Amniotic stem cell (primary cell): Measurements from ENCODE around the gene CREB5.

Experiments used
- DNase-seq: peaks from one replicate; lab custom pipeline; 2025; lab: John Stamatoyannopoulos, UW

Gene CREB5

DNA sequence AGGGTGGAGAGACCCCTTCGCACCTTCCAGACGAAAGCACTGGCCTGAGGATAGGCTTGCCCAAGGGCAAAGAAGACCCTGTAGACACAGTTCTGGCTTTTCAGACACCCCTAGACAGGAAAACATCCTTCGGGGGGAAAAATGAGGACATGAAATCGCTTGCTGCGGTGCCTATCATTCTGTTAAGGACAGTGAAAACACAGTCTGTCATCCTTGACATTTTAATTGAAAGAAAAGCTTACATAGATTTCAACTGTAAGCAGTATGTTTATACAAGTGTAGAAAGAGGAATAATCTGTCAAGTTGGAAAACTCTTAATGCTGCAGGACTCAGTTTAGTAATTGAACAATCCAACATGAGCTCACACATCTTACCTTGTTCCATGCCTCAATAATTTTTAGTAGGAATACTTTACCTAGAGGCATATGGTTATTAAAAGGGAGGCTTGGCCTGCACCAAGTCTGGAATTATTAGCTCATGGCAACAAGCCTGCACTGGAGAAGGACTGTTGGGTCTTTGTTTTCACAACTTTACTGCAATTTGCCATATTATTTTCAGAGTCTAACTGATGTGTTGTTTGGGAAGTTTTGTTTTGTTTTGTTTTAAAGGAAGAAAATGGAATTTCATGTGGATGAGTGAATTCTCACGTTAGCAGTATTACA lies 302.3 kb downstream of the CREB5 start:
- DNase-seq, result no peak

DNA sequence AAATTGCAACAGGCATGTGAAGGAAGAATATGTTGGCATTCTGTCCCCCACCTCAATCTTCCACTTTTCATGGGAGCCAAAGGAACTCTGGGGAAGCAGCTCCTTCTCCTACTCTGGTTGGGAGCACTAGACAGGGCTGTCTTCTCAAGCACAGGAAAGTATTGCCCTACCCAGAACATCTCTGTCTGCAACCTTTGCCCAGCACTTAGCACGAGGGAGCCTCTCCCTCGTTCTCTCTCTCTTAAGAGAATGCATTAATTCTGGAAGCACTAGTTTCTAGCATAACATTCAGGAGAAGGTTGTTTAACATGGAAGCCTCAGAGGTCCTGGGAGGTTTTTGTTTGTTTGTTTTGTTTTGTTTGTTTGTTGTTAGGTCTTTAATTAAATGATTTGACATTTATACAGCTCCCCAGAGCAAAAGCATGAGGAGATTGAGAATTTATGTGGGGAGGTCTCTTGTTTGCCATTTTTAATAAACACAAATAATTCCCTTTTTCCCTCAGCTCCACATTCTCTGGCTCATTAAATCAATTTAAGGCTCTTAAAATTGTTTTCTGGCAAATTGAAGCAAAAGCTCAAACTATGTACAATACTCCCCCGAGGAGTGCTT lies 305.2 kb downstream of the CREB5 start:
- DNase-seq, result no peak

DNA sequence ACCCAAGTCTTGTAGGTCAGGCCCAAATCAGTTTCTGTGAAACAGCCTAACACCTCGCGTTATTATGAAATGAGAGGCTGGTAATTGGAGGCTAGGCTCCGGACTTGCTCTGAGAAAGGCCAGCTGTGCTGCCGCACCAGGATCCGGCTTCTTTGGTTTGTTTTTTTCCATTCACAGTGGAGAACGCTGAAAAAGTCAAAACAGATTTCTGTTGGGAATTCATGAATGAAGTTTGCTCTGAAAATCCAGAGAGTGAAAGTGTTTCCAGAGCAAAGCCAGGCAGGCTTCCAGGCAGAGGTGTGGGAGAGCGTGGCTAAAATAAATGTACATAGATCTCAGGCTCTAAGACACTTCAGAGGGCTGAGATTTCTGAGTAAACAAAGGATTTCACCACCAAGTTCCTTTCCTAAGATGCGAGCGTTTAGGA lies 305.8 kb downstream of the CREB5 start:
- DNase-seq, result no peak

DNA sequence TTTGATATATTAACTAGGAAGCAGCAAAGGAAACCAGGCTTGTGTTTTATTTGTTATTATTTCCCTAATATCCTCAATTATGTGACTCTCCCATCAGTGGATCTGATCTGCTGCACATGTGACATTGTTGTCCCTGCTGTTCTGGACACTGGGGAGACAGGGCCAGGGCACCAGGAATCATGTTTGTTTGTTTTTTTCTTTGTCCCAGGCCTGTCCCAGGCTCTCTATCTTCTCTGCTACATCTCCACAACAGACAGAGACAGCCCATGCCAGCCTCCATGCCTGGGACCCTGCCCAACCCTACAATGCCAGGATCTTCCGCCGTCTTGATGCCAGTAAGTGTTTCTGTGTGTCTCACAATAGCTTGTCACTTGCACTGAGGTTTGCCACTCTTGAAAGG lies 306.2 kb downstream of the CREB5 start:
- DNase-seq, result no peak

DNA sequence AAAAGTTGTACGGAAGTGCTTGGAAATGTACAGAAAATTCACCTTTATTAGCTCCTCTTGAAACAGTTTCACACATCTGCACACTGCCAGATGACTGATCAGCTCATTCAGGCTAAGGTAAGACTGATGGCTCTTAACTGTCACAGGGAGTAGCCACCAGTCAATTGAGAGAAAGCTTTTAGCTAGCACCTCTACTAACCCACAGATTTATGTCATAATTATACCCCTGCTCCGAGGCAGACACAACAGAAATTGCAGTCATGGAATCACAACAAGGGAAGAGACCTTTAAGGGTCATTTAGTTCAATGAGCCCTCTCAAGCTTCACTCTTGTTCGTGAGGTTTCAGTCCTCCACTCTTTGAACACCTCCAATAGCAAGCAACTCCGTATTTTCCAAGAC lies 310.4 kb downstream of the CREB5 start:
- DNase-seq, result no peak

DNA sequence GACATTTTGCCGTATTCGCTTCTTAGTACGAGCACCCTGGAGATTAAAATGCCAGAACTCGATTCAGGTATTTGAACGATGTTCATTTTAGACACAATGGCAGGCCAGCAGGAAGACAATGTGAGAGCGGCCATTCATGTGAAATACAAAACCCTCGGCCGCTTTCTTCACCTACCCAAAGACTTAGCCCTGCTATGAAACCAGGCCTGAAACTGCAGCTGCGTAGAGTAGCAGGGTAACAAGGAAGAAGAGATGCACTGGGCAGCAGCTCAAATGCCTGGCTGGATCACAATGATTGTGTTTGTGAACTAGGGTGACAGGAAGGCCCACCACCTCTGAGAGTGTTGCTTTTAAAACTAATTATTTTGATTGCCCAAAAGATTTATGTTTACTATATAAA lies 311.0 kb downstream of the CREB5 start:
- no peak for DNase-seq

DNA sequence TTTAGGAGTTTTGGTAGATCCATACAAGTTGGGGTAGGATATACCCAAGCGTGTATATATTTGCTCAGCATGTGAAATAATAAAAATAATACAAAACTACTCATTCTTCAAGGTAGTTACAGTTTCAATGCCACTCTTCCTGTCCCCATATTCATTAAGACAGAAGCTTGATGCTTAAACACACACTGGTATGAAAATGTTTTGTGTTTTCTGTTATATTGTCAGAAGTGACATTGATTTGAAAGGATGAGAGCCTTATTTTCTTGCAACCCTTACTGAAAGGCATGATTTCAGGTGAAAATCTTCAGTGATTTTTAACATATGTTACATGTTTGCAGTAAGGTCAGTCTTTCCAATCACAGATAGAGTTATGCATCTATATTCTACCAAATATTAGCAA lies 312.2 kb downstream of the CREB5 start:
- no peak for DNase-seq

DNA sequence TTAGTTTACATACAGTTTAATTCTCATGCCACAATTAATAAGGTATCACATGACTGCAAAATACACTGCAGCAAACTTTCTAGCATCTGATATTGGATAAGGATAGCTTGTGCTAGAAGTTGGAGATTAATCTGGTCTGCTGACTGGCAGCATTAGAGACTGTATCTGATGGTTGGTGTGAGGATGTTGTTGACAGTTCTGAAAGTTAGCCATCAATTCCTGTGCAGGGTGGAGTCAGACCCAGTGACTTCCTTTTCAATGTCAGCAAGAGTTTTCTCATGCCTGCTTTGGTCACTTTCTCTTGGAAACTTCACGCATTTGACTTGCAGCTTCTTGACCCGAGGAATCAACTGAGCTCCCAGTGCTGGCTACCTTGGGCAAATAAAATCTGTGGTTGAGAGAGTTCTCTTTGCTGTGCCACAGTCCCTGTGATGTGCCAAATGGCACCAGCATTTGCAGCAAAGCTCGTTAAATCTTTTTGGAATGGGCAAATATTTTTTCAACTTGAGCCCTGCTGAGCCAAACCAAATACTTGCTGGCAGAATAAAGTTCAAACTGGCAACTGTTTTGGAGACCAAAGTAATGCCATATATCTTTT lies 312.8 kb downstream of the CREB5 start:
- no peak for DNase-seq

DNA sequence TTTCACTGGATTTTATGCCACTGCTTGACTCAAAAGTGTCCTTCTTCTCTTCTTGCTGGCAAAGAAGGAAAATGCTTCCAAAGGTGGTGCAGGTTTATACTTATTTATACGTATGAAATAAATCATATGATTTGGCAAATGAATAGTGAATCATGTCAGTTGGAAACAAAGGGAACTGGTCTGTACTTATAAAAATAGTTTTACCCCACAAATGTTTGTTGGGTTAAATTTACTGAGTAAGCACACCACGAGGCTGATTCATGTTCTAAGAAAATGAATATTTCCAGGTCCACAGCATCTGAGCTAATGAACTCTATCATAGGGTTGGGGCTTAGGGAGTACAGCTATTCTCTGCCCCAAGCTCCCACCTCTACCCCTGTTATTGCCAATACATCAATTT lies 313.6 kb downstream of the CREB5 start:
- no peak for DNase-seq

DNA sequence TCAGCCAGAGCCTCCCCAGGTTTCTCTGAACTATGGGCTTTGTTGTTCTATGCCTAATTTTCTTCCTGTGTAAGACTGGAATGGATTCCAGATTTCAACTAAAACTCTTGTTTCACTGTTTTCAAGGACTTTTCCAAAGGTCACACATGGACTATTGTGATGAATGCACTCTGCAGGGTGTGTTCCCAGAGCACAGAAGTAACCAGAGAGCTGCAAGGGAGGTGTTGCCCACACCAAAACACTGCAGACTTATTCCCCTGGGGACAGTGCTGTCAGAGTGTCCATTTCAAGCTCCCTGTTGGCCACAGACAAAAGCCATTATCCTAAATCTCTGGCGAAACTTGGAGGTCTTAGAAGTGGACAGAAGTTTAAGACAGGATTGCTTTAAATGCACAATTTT lies 314.2 kb downstream of the CREB5 start:
- no peak for DNase-seq

DNA sequence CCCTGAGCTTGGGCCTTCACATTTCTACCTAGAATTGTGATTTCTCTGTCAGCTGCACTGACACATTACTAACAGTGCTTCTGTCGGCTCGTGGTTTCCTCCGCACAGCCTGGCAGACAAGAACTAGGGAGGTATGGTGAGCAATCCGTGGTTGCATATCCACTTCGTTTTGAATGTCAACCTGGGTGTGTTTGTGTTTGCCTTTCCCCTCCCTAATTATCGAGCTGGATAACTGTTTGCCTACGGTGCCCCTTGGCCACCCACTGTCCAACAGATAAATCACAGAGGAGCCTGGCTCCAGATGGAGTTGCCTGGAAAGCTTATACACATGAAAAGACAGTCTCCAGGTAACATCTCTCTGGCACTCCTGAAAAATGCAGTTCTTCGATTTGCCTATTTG lies 317.0 kb downstream of the CREB5 start:
- no peak for DNase-seq

DNA sequence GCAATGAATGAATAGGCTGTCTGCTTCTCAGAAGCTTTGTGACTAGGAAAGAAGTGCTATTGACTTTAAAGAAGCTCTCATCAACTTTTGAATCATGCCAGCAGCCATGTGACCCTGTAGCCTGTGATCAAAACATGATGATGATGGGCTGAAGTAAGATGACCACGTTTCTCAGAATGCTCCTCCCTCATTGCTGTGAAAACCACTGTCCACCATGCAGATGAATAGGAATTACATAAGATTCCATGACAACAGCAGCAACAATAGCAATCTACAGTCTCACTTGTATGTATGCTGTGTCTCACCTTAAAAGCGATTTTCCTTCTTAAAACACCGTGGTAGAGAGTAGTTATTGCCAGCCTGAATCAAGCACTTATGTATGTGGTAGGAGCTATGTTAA lies 317.4 kb downstream of the CREB5 start:
- DNase-seq, result no peak

DNA sequence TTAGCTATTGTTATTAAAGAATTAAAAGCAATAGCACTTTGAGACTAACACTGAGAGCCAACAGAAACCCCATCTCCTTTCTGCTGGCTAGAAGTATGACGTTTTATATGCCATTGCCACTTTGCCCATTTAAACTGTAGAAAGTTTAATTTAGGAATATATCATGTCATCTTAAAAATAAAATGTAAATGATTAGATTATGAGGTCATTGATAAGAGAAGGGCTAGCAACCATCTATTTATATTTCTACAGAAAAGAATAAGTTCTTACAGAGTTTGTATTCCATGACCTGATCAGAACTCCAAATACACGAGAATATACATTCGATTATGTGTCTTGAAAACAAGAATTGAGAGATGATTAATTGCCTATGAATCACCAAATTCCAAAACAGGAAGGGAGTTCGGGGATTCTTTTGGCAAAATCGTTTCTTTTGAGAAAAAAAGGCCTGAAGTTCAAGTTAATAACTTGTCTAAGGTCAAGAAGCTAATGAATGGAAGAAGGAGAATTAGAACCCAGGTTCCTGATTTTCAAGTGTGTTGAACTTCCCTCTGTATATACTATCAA lies 318.9 kb downstream of the CREB5 start:
- DNase-seq, result no peak

DNA sequence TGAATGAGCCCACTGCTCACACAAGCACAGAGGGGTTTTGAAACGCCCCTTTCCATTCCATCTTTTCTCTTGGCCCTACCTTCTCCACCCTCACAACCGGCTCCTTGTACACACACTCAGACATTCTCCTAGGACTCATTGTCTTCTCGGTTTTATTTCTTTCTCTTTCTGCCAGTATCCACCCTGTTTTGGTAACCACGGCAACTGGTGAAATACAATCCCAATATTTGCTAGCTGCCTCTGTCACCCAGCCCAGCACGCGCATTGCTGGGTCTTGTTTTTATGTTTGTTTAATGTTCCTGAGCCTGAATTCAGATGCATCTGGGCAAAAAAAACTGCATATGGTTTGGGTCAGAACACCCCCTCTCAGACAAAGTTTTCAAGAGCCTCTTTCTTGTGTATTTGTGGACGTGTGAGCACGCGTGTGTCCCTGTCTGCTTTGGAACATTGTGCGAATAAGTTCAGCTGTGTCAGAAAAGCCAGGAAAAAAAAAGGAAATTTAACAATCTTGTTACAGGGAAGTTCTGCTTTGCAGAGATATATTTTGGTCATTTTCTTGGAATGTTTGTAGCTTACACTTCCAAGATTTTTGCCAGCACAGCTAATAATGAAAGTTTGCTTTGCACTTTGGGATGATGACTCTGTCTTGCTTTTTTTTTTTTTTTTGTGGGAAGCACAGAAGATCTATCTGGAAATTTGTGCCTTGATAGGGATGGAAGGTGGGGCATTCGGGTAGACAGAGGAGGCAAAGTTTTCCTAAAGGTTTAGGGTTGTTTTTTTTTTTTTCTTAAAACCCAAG lies 320.0 kb downstream of the CREB5 start:
- no peak for DNase-seq

DNA sequence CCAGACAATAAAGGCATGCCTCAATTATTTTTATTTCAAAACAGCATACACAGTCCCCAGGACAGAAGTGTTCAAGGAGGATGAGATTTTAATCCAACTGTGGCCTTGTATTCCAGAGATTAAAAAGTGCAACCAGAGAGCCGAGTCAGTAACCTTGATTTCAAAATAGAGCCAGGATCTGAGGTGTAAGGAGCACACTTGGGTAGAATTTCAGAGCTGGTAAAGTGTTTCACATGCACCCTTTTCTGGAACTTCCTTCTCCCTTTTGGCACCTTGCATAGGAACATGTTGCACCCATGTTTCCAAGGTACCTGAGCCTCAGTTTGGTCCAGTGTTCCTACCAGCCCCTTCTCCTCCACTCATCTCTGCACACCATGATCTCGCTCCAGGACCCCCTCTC lies 320.7 kb downstream of the CREB5 start:
- no peak for DNase-seq

DNA sequence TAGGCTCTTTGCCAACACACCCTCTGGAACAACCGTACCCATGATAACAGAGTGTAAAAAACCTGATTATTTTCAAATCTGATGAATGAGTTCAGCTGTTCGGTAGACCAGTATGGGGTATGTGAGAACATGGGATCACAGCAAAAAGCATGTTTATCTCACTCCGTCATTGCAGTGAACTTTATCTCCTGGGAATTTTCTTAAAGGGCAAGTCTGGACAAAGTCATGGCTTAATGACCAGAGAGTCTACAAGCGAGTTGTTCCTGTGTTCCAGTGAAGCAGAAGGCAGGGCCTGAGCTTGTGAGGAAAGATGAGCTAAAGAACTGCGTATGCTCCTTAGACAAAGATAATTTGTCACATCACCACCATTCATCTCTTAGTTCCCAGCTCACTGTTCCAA lies 326.1 kb downstream of the CREB5 start:
- DNase-seq, result no peak

DNA sequence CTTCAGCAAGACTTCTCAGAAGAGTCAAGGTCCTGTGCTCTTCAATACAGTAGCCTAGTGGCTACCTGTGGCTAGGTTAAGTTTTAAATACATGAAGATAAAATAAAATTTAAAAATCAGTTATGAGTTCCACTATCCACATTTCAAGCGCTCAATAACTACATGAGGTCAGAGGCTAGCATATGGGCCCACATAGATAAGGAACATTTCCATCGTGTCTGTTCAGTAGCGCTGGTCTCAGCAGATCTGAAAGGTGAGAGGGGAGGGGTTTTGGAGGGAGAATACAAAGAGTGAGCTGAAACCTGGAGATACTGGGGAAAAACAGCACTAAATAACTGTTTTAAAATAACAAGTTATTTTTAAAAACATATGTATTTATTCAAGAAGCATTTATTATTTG lies 326.8 kb downstream of the CREB5 start:
- DNase-seq, result no peak

DNA sequence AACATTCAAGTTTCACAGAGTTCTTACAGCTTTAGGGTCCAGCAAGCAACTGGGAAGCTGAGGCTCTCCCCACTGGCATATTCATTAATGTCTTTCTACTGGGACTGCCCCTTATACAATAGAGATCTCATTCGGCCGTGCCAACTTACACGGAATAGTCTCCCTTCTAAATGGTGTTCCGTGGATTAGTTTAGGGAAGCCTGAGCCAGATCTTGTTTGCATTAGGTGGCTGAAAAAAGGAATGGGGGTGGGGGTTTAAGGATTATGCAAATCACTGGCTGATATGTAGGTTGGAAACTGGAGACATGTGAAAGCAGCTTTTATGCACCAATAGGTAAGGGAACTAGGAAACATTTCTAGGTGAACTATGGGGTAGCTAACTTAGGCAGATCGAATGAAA lies 327.5 kb downstream of the CREB5 start:
- DNase-seq, result no peak

DNA sequence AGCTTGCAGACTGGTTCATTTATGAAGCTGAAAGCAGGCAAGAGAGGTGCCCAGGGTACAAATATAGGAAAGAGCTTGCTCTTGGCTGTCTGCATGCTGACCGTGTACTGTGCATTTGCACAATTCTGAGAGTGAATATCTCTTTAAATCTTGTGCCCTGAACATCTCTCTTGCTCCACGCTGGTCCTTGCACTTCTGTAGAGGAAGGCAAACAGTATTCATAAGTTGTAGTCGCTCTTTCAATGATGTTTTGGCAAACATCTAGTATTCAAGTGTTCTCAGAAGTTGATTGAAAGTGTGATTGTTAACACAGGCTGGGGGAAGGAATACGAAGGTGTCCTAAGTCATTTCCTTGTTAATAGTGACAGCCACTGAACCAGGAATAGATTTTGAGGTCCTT lies 332.6 kb downstream of the CREB5 start:
- no peak for DNase-seq

DNA sequence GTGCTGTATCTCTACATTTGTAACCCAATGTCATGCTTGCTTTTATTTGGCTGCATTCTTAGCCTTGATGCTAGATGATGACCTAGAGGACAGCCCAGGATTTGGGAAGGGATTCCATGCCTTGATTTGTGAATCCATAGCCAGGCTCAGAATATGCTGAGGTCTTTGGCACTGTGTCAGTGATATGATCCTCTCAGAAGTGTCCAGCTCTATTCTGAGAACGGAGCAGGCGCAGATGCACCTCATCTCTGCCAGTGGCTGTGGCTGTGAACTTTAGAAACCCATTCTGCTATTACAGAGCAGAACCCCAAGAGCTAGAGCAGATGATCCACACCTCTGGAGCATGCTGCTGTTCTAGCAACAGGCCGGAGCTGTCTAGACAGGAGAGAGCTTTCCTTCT lies 333.0 kb downstream of the CREB5 start:
- no peak for DNase-seq

DNA sequence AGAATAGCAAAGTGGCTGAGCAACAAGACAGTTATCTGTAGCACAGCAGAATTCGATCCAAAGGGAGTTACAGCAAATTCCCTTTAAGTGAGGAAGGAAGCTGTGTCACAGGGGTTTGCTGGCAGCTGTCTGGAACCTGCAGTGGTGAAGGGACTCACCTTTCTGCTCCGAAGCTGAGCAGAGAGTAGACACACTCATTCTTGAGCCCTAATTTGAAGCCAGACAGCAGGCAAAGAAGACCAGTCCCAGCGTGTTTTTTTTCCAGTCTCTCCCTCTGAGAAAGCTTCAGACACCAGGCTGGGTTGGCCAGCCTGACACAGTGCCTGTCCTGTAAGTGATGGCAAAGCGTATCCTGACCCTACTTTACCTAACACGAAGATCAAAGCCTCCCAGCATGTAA lies 335.1 kb downstream of the CREB5 start:
- DNase-seq, result no peak

DNA sequence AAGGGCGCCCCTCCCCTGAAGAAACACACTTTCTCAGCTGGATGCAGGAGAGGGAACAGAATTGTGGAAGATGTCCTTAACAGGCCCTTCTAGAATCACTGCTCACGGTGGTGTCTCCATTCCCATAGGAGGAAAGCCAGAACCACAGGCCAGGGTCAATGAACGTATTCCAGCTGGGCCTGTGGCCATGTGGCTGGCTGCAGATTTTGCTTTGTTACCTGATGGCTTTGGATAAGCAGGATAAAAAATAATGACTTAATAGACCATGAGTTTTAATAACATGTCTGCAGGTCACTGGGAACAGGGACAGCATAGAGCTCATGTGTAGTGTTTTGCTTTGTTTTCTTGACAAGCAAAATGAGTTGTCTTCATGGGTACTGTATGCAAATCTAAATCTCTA lies 335.5 kb downstream of the CREB5 start:
- no peak for DNase-seq

DNA sequence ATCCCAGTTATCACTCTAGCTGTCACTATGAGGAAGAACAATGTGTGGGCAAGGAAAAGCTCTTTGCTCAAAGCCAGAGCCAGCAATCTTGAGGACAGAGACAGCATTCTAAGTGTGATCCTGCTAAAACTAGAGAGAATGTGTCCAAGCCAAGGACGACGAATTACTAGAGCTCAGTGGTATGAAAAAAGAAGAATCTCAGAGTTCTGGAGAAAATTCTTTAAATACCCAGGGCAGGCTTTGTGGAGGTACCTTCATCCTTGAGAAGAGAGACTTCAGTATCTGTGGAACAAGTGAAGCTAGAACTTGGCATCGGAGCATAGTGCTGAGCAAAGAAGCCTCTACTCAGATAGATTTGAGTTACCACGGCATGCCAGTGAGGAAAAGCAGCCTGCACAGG lies 336.0 kb downstream of the CREB5 start:
- DNase-seq, result no peak
